Stimulated activated naive CD8-positive, alpha-beta T cell treated with anti-CD3 and anti-CD28 coated beads, Interleukin-15, Interleukin-2, amounts not matched to agents 100 ng/mL and 50 ng/mL, for 24 hours (primary cell): Measurements from ENCODE around the gene GHRH.

Source experiments
- H3K27ac Mint-ChIP-seq: one replicate; pipeline ENCODE4 v1.8.0; 2021; ENCODE audit warnings: mild to moderate bottlenecking, mixed read lengths
- H3K27me3 Mint-ChIP-seq: one replicate; pipeline ENCODE4 v1.8.0; 2021; ENCODE audit warnings: mixed read lengths
- H3K36me3 Mint-ChIP-seq: one replicate; pipeline ENCODE4 v1.8.0; 2021; ENCODE audit warnings: low read depth, mixed read lengths
- H3K4me1 Mint-ChIP-seq: one replicate; pipeline ENCODE4 v1.8.0; 2021; ENCODE audit warnings: low read depth, mixed read lengths
- H3K4me3 Mint-ChIP-seq: one replicate; pipeline ENCODE4 v1.8.0; 2021; ENCODE audit warnings: mild to moderate bottlenecking, mixed read lengths
- H3K9me3 Mint-ChIP-seq: one replicate; pipeline ENCODE4 v1.8.0; 2021; ENCODE audit warnings: mixed read lengths

GHRH gene

GRCh38 chr20:37278966-37279590, 17.5 kb upstream of the GHRH start:
- H3K27me3 Mint-ChIP-seq = no peaks in the 10 kb centered on the region
- peaks cover 9% of the 10 kb centered on the region for H3K4me1 Mint-ChIP-seq
- H3K9me3 Mint-ChIP-seq = no peaks in the 10 kb centered on the region
- H3K27ac Mint-ChIP-seq = no peak overlapping the region
- no peak overlapping the region for H3K4me3 Mint-ChIP-seq
- no peaks in the 10 kb centered on the region for H3K36me3 Mint-ChIP-seq

- Mint-ChIP-seq H3K27ac (no peak overlapping the region), H3K36me3 (no peaks in the 10 kb centered on the region), H3K4me1 (peaks cover 9% of the 10 kb centered on the region), H3K27me3 (no peaks in the 10 kb centered on the region), H3K9me3 (no peaks in the 10 kb centered on the region), H3K4me3 (no peak overlapping the region)
Observed at GRCh38 chr20:37277253-37277593, 15.6 kb upstream of the GHRH start.

GRCh38 chr20:37276494-37277252, 15.1 kb upstream of the GHRH start:
- no peak overlapping the region for H3K4me3 Mint-ChIP-seq
- H3K27ac Mint-ChIP-seq = no peak overlapping the region
- H3K9me3 Mint-ChIP-seq = no peaks in the 10 kb centered on the region
- peaks cover 9% of the 10 kb centered on the region for H3K4me1 Mint-ChIP-seq
- no peaks in the 10 kb centered on the region for H3K27me3 Mint-ChIP-seq
- no peaks in the 10 kb centered on the region for H3K36me3 Mint-ChIP-seq

GRCh38 chr20:37274851-37275524, 13.4 kb upstream of the GHRH start:
- Mint-ChIP-seq H3K27ac (no peak overlapping the region), H3K9me3 (no peaks in the 10 kb centered on the region), H3K27me3 (no peaks in the 10 kb centered on the region), H3K4me1 (peaks cover 13% of the 10 kb centered on the region), H3K36me3 (no peaks in the 10 kb centered on the region), H3K4me3 (no peak overlapping the region)

GRCh38 chr20:37273988-37274387, 12.4 kb upstream of the GHRH start:
- Mint-ChIP-seq H3K4me1 (peaks cover 13% of the 10 kb centered on the region), H3K36me3 (no peaks in the 10 kb centered on the region), H3K9me3 (no peaks in the 10 kb centered on the region), H3K27ac (no peak overlapping the region), H3K4me3 (no peak overlapping the region), H3K27me3 (no peaks in the 10 kb centered on the region)

- peaks cover 5% of the 10 kb centered on the region for H3K4me1 Mint-ChIP-seq
- no peaks in the 10 kb centered on the region for H3K9me3 Mint-ChIP-seq
- no peaks in the 10 kb centered on the region for H3K27me3 Mint-ChIP-seq
- no peaks in the 10 kb centered on the region for H3K36me3 Mint-ChIP-seq
- H3K27ac Mint-ChIP-seq = no peak overlapping the region
- H3K4me3 Mint-ChIP-seq = no peak overlapping the region
Observed at GRCh38 chr20:37271421-37271768, 9.8 kb upstream of the GHRH start.

- Mint-ChIP-seq H3K27me3 (no peaks in the 10 kb centered on the region), H3K9me3 (no peaks in the 10 kb centered on the region), H3K27ac (peak overlapping the region; percentile 26), H3K4me3 (no peak overlapping the region), H3K4me1 (peaks cover 4% of the 10 kb centered on the region), H3K36me3 (no peaks in the 10 kb centered on the region)
Observed at GRCh38 chr20:37270576-37271420, 9.2 kb upstream of the GHRH start.

GRCh38 chr20:37267667-37268313, 6.2 kb upstream of the GHRH start:
- H3K4me1 Mint-ChIP-seq = peaks cover 4% of the 10 kb centered on the region
- no peak overlapping the region for H3K4me3 Mint-ChIP-seq
- H3K9me3 Mint-ChIP-seq = no peaks in the 10 kb centered on the region
- H3K36me3 Mint-ChIP-seq = no peaks in the 10 kb centered on the region
- no peaks in the 10 kb centered on the region for H3K27me3 Mint-ChIP-seq
- H3K27ac Mint-ChIP-seq = no peak overlapping the region

GRCh38 chr20:37266940-37267666, 5.5 kb upstream of the GHRH start:
- no peak overlapping the region for H3K27ac Mint-ChIP-seq
- H3K27me3 Mint-ChIP-seq = peaks cover 3% of the 10 kb centered on the region
- no peak overlapping the region for H3K4me3 Mint-ChIP-seq
- peaks cover 4% of the 10 kb centered on the region for H3K4me1 Mint-ChIP-seq
- no peaks in the 10 kb centered on the region for H3K9me3 Mint-ChIP-seq
- no peaks in the 10 kb centered on the region for H3K36me3 Mint-ChIP-seq

- Mint-ChIP-seq H3K4me1 (no peaks in the 10 kb centered on the region), H3K9me3 (no peaks in the 10 kb centered on the region), H3K4me3 (no peak overlapping the region), H3K36me3 (no peaks in the 10 kb centered on the region), H3K27me3 (peaks cover 10% of the 10 kb centered on the region), H3K27ac (no peak overlapping the region)
Observed at GRCh38 chr20:37265152-37265551, 3.5 kb upstream of the GHRH start.

- no peak overlapping the region for H3K27ac Mint-ChIP-seq
- no peaks in the 10 kb centered on the region for H3K36me3 Mint-ChIP-seq
- H3K4me1 Mint-ChIP-seq = no peaks in the 10 kb centered on the region
- H3K9me3 Mint-ChIP-seq = no peaks in the 10 kb centered on the region
- H3K4me3 Mint-ChIP-seq = no peak overlapping the region
- H3K27me3 Mint-ChIP-seq = peaks cover 15% of the 10 kb centered on the region
Observed at GRCh38 chr20:37263686-37264085, 2.1 kb upstream of the GHRH start.

- H3K4me3 Mint-ChIP-seq = no peak overlapping the region
Observed at GRCh38 chr20:37262505-37262904, 891 bp upstream of the GHRH start.

GRCh38 chr20:37260923-37261322, 691 bp downstream of the GHRH start:
- no peak overlapping the region for H3K27ac Mint-ChIP-seq
- H3K27me3 Mint-ChIP-seq = peaks cover 15% of the 10 kb centered on the region

More at GRCh38 chr20:37262505-37262904, 891 bp upstream of the GHRH start:
- peaks cover 15% of the 10 kb centered on the region for H3K27me3 Mint-ChIP-seq
- no peaks in the 10 kb centered on the region for H3K9me3 Mint-ChIP-seq
- no peaks in the 10 kb centered on the region for H3K4me1 Mint-ChIP-seq
- H3K36me3 Mint-ChIP-seq = no peaks in the 10 kb centered on the region
- no peak overlapping the region for H3K27ac Mint-ChIP-seq

GRCh38 chr20:37259865-37260264, 1.7 kb downstream of the GHRH start:
- peaks cover 15% of the 10 kb centered on the region for H3K27me3 Mint-ChIP-seq
- no peak overlapping the region for H3K27ac Mint-ChIP-seq
- H3K4me1 Mint-ChIP-seq = no peaks in the 10 kb centered on the region
- H3K36me3 Mint-ChIP-seq = no peaks in the 10 kb centered on the region
- H3K4me3 Mint-ChIP-seq = no peak overlapping the region
- H3K9me3 Mint-ChIP-seq = no peaks in the 10 kb centered on the region

More at GRCh38 chr20:37260923-37261322, 691 bp downstream of the GHRH start:
- no peaks in the 10 kb centered on the region for H3K4me1 Mint-ChIP-seq
- H3K36me3 Mint-ChIP-seq = no peaks in the 10 kb centered on the region
- H3K4me3 Mint-ChIP-seq = no peak overlapping the region
- H3K9me3 Mint-ChIP-seq = no peaks in the 10 kb centered on the region
